Activated naive CD4-positive, alpha-beta T cell treated with anti-CD3 and anti-CD28 coated beads, Interleukin-2, amount 10 ng/mL, durations not matched to agents 5 hours and 36 hours (primary cell): ENCODE results near the gene ADNP. TPM values are rescaled to one million over a fixed set of nuclear protein-coding genes. Genes with fewer than 3 reads are reported as not detected.

Experiments used
- total RNA-seq, 2 experiments: library from RNA; stranded (reverse); gene quantifications; one replicate each; pipeline ENCODE4 v1.2.3, GENCODE V29; 2021

ADNP gene
- 10 to 100 TPM; 68.0 to 71.5 TPM for total RNA-seq

DNA sequence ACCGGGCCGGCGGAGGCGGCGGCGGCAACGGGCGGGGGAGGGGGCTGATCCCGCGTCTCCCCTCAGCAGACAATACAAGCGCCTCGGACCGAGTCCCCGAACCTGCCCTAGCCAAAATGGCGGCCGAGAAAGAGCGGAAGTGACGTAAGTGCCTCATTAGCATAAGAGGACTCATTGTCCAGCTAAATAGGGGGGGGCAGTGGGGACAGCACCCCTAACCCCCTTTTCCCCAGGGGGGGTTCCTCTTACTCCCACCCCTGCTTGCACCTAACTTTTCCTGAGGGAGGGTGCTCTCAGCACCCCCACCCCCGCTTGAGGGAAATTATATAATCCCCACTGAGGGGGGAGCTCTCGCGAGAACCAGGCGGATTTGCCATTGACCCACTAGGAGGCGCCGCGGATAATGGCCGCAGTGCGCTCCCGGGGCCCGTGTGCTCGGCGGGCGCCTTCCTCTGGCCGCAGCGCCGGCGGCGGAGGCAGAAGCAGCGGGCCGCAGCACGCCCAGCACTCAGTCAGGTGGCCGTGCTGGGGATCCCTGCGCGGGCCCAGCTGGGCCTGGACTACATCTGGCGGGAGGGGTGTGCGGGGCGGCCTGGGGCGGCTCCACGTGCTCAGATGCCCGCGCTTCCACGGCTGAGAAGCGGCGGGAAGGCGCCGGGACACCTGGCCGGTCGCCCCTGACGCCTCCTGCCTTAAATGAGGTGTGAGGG lies at the start of gene ADNP:
TSS of gene ADNP (minus strand) at position 132 of the 710 bp plus-strand sequence. CDS start 27,441 bp downstream, outside the sequence.

DNA sequence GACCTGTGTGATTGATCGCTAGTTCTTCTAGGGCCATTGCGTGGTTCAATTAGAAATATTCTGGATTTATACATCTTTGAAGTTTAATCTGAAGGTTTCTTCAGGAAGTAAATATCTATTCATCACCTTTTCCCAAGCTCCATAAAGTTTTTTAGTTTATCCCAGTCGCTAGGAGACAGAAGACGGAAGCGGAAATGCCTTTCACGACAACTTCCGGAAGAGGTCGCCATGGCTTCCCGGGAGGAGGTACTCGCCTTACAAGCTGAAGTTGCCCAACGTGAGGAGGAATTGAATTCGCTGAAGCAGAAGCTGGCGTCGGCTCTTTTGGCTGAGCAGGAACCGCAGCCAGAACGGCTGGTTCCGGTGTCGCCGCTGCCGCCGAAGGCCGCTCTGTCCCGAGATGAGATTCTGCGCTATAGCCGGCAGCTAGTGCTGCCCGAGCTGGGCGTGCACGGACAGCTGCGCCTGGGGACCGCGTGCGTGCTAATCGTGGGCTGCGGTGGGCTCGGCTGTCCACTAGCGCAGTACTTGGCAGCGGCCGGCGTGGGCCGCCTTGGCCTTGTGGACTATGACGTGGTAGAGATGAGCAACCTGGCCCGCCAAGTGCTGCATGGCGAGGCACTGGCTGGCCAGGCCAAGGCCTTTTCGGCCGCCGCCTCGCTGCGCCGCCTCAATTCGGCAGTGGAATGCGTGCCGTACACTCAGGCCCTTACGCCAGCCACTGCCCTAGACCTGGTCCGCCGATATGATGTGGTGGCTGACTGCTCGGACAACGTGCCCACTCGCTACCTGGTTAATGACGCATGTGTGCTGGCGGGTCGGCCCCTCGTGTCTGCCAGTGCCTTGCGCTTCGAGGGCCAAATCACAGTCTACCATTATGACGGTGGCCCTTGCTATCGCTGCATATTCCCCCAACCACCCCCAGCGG lies 27.6 kb upstream of the ADNP start, which contains the start of gene MOCS3:
TSS of gene MOCS3 (plus strand) at position 204 of the 928 bp plus-strand sequence. CDS start at position 229, 25 bp downstream.

DNA sequence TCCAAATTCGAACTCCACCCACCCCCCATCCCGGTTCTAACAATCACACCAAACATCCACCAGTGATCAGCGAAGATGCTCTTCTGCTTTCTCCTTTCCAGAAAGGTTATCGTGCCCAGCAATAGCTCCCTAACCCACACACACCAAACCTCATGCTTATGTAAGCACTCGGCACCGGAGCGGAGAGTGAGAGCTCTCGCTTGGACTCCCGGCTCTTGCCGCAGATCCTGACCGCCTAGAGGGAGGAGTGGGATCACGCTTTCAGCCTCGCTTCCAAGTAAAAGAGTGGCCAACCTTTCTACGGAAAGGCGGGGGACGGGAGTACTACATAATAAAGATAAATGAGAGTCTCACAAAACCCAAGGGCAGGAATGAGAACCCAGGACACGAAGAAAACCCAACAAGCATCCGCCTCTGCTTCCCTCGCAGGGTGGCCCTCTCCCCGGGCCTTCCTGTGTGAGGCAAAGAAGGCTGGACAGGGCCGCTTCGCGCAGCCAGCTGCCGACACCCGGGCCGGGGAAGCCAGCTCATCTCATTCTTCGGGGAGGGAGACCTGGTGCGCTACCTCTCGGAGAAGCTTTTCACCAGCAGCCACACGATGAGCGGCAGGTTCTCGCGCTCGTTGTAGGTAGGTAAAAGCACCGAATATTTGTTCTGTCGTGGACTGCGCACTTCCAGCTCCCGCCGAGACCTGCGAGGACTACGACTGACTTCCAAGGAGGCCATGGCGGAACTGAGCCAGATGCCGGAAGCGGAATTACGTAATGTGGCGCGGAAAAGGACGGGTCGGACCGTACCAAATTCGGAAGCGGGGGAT lies 26.8 kb upstream of the ADNP start, which contains the start of gene DPM1:
TSS of gene DPM1 (minus strand) at position 735 of the 817 bp plus-strand sequence. CDS start at position 726, 9 bp downstream.

Other genes with a start within 250 kb of the ADNP start
- gene RIPOR3, start 239.9 kb downstream of the ADNP start, total RNA-seq, result not detected
- gene PARD6B, start 199.9 kb downstream of the ADNP start, total RNA-seq, result 1 to 10 TPM; 4.4 to 5.4 TPM
- gene BCAS4, start 136.4 kb downstream of the ADNP start, total RNA-seq, result 1 to 10 TPM; 8.4 TPM
- gene DPM1, start 27.1 kb upstream of the ADNP start, total RNA-seq, result 10 to 100 TPM; 41.9 to 42.4 TPM
- 1 to 10 TPM; 5.2 TPM for gene MOCS3, start 27.4 kb upstream of the ADNP start, total RNA-seq
- gene KCNG1, start 91.7 kb upstream of the ADNP start, total RNA-seq, result not detected